Vagina (tissue), 2 donors: Measurements from ENCODE around the gene LXN. TPM values are rescaled to one million over a fixed set of nuclear protein-coding genes. Genes with fewer than 3 reads are reported as not detected.

Experiments
- DNase-seq, 2 donors: peaks; one replicate each; pipeline ENCODE4 v3.0.0-alpha.2; 2017; ENCODE audit errors: extremely low spot score in 2 of 2
- H3K27ac ChIP-seq: fragments of 200-600 bp; sonication (generic); one replicate; pipeline ENCODE4 v1.5.1; 2019
- H3K27me3 ChIP-seq: fragments of 200-600 bp; sonication (generic); one replicate; pipeline ENCODE4 v1.5.1; 2019
- H3K36me3 ChIP-seq, 2 donors: fragments of 200-600 bp; sonication (generic); one replicate each; pipeline ENCODE4 v1.5.1; 2017 to 2019
- H3K4me1 ChIP-seq: fragments of 200-600 bp; sonication (generic); one replicate; pipeline ENCODE4 v1.5.1; 2019
- H3K4me3 ChIP-seq, 2 donors: fragments of 200-600 bp; sonication (generic); 1 replicate in 1 of 2; 2 replicates in 1 of 2; pipeline ENCODE4 v1.5.1; 2016 to 2019
- H3K9me3 ChIP-seq: fragments of 200-600 bp; sonication (generic); one replicate; pipeline ENCODE4 v1.5.1; 2019
- POLR2A ChIP-seq, 2 donors: fragments of 450-650 bp; IDR thresholded peaks; one replicate each; pipeline ENCODE4 v1.6.1; 2017; ENCODE audit warnings: antibody characterized with exemption in 2 of 2, mild to moderate bottlenecking in 2 of 2, moderate library complexity in 2 of 2
- POLR2AphosphoS5 ChIP-seq, 2 donors: sonication (generic); formaldehyde crosslinking; IDR thresholded peaks; one replicate each; pipeline ENCODE4 v1.9.0; 2017; ENCODE audit warnings: antibody characterized with exemption in 2 of 2, mild to moderate bottlenecking in 2 of 2, low read depth in 1 of 2; ENCODE audit not compliant: insufficient read depth in 1 of 2
- intact Hi-C: fragments of 100-400 bp; cut with DNase I; formaldehyde crosslinking; loops from one replicate; pipeline ENCODE4 v1.15.1; 2023
- total RNA-seq: library from RNA; depleted of rRNA; stranded (reverse); fragments of >200 nt; gene quantifications from one replicate; pipeline ENCODE4 v1.2.3, GENCODE V29; 2016
- TF ChIP-seq, protein P1 (sequence below), 3 experiments: fragments of 450-650 bp in 2 of 3; fragments of 200-600 bp in 1 of 3; sonication (generic) in 1 of 3; IDR thresholded peaks; one replicate each; pipeline ENCODE4 v1.5.1; 2017 to 2019; ENCODE audit warnings: antibody characterized with exemption in 3 of 3, mild to moderate bottlenecking in 2 of 3, moderate library complexity in 2 of 3

Gene LXN
- total RNA-seq, 1 donor from 2014 or later: 22.6 TPM

DNA sequence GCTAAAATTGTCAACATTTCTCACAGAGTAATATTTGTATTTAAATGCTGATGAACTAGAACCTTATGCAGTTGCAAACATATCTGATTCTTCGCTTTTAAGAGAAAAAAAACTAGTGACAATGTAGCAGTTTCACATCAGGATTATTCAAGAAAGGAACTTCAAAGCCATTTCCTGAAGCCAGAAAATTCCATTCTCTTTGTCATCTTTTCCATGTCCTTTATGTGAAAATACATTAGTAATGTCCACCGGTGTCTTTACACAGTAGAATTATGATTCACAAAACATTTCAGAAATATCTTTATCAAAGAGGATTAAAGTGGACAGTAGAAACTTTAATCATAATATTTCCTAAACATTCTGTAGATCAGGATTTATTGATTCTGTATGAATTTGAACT, 12.7 kb upstream of the LXN start:
- intact Hi-C loops: no loop called here

DNA sequence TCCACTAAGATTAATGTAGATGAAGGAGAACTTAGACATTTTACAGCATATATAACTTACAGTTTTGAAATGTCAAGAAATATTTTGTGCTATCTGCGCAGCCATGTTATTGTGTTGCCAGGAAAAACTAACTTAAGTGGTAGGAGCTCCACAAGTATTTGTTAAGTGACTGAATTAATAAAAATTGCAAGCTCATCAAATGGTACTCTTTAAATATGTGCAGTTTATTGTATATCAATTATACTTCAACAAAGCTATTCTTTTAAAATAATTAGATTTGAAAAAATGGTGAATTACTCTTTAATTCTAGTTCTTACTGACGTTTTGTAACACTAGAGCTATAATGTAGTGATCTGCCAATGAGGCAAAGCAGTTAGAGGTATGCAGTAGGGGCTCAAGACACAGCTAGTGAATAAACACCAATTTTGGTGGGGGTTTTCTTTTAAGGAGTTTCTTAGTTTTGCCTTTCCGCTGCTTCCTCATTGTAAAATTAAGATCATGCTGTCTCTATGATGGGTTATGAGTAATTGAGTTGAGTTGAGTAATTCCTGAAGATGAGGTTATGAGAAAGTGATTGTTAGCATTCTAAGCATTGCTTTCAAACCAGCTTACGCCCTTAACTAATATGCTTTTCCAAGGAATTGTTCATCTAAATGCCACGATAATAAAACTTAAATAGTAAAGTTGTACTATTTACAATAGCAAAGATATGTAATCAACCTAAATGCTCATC, 10.9 kb upstream of the LXN start:
- no peak for TF ChIP-seq POLR2A (IDR thresholded peaks at IDR 0.05)
- TF ChIP-seq POLR2AphosphoS5 (IDR thresholded peaks at IDR 0.05; ENCODE audit: insufficient read depth in 1 of 2, low read depth in 1 of 2): no peak
- TF ChIP-seq, protein P1, sequence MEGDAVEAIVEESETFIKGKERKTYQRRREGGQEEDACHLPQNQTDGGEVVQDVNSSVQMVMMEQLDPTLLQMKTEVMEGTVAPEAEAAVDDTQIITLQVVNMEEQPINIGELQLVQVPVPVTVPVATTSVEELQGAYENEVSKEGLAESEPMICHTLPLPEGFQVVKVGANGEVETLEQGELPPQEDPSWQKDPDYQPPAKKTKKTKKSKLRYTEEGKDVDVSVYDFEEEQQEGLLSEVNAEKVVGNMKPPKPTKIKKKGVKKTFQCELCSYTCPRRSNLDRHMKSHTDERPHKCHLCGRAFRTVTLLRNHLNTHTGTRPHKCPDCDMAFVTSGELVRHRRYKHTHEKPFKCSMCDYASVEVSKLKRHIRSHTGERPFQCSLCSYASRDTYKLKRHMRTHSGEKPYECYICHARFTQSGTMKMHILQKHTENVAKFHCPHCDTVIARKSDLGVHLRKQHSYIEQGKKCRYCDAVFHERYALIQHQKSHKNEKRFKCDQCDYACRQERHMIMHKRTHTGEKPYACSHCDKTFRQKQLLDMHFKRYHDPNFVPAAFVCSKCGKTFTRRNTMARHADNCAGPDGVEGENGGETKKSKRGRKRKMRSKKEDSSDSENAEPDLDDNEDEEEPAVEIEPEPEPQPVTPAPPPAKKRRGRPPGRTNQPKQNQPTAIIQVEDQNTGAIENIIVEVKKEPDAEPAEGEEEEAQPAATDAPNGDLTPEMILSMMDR (IDR thresholded peaks at IDR 0.05): no peak
- H3K27me3 ChIP-seq: no peaks in the 10 kb centered on the region
- no peaks in the 10 kb centered on the region for H3K9me3 ChIP-seq
- no peaks in the 10 kb centered on the region for H3K4me1 ChIP-seq
- H3K4me3 ChIP-seq: no peak overlapping the region
- peaks cover 5 to 14% of the 10 kb centered on the region in 2 donors for H3K36me3 ChIP-seq
- intact Hi-C loops: no loop called here
- no peak overlapping the region for H3K27ac ChIP-seq
- no peak for DNase-seq

More for the DNA sequence above, 12.7 kb upstream of the LXN start:
- TF ChIP-seq POLR2AphosphoS5 (IDR thresholded peaks at IDR 0.05; ENCODE audit: insufficient read depth in 1 of 2, low read depth in 1 of 2): no peak
- TF ChIP-seq, protein P1 (IDR thresholded peaks at IDR 0.05): no peak
- Histone ChIP-seq H3K27me3 (no peaks in the 10 kb centered on the region), H3K9me3 (no peaks in the 10 kb centered on the region), H3K4me3 (no peak overlapping the region), H3K4me1 (no peaks in the 10 kb centered on the region), H3K27ac (no peak overlapping the region), H3K36me3 (peaks cover 5 to 14% of the 10 kb centered on the region in 2 donors)
- no peak for DNase-seq

DNA sequence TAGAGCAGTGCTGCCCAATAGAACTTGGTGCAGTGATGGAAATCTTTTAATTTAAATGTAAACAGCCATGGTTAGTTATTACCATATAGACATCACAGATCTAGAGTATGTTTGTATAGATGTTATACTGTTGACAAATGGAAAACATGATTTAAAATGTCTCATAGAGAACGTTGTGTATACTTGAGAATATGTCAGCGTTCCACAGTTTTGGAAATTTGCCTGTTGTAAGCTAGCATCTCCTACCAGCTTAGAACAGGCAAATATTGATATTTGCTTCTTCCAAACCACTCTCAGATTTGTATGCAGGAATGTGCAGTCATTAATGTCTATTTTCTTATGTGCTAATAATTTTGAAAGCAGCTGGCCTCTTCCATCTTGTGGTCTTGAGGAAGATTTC, 8.4 kb upstream of the LXN start:
- no peak overlapping the region for H3K4me3 ChIP-seq
- no peaks in the 10 kb centered on the region for H3K4me1 ChIP-seq
- no peak overlapping the region for H3K27ac ChIP-seq
- H3K9me3 ChIP-seq: no peaks in the 10 kb centered on the region
- DNase-seq: no peak
- H3K36me3 ChIP-seq: peaks cover 5 to 14% of the 10 kb centered on the region in 2 donors
- H3K27me3 ChIP-seq: no peaks in the 10 kb centered on the region
- TF ChIP-seq POLR2A (IDR thresholded peaks at IDR 0.05) (no peak), POLR2AphosphoS5 (IDR thresholded peaks at IDR 0.05; ENCODE audit: insufficient read depth in 1 of 2, low read depth in 1 of 2) (no peak)
- TF ChIP-seq, protein P1 (IDR thresholded peaks at IDR 0.05): no peak
- intact Hi-C loops: no loop called here

DNA sequence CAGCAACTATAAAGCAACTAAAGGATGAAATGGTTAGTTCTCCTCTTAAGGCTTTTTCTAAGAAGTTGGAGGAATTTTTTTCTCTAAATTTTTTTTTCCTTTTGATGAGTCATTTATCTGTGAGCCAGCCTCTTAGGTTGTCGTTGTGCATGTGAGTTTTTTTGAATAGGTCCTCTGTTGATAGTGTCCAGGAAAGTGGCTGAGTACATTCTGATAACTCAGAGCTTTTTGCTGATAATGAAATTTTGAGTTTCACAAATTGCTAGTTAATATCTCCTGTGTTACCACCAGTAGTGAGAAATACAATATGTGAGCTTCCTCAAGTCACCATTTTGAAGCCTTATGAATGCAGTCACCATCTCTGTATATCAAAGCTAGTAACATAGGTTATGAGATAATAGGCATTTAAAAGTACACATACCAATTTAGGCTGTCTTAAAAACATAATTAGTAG, 7.1 kb upstream of the LXN start:
- Histone ChIP-seq H3K36me3 (peaks cover 0 to 10% of the 10 kb centered on the region in 2 donors), H3K4me1 (no peaks in the 10 kb centered on the region), H3K9me3 (no peaks in the 10 kb centered on the region), H3K27ac (no peak overlapping the region), H3K27me3 (no peaks in the 10 kb centered on the region), H3K4me3 (no peak overlapping the region)
- no peak for DNase-seq
- intact Hi-C loops: loop anchor here (10.0 kb wide), 1 partner anchor 55 kb away; the partner anchor contains the start of gene RARRES1
- TF ChIP-seq POLR2AphosphoS5 (IDR thresholded peaks at IDR 0.05; ENCODE audit: insufficient read depth in 1 of 2, low read depth in 1 of 2) (no peak), POLR2A (IDR thresholded peaks at IDR 0.05) (no peak)
- TF ChIP-seq, protein P1 (IDR thresholded peaks at IDR 0.05): no peak

DNA sequence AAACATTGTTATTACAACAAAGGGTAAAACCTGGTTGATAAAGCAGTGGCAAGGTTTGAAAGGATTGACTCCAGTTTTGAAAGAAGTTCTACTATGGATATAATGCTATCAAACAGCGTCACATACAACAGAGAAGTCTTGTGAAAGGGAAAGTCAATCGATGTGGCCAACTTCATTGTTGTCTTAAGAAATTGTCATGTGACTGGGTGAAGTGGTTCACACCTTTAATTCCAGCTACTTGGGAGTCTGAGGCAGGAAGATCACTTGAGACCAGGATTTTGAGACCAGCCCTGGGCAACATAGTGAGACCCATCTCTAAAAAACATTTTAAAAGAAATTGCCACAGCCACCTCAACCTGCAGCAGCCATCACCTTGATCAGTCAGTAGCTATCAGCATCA, 6.2 kb upstream of the LXN start:
- H3K36me3 ChIP-seq: peaks cover 0 to 10% of the 10 kb centered on the region in 2 donors
- no peaks in the 10 kb centered on the region for H3K4me1 ChIP-seq
- no peak overlapping the region for H3K4me3 ChIP-seq
- TF ChIP-seq POLR2A (IDR thresholded peaks at IDR 0.05) (no peak), POLR2AphosphoS5 (IDR thresholded peaks at IDR 0.05; ENCODE audit: insufficient read depth in 1 of 2, low read depth in 1 of 2) (no peak)
- TF ChIP-seq, protein P1 (IDR thresholded peaks at IDR 0.05): no peak
- no peak overlapping the region for H3K27ac ChIP-seq
- H3K9me3 ChIP-seq: no peaks in the 10 kb centered on the region
- no peaks in the 10 kb centered on the region for H3K27me3 ChIP-seq
- intact Hi-C loops: loop anchor here (10.0 kb wide), 1 partner anchor 56 kb away; the partner anchor contains the start of gene RARRES1
- no peak for DNase-seq
